Transverse colon (tissue), 4 donors: ENCODE results near the gene LYVE1. TPM values are rescaled to one million over a fixed set of nuclear protein-coding genes. Genes with fewer than 3 reads are reported as not detected.
A peak's percentile ranks its signal among the peaks of the same experiment; 100 is the strongest.

ENCODE experiments used
- DNase-seq: peaks from one replicate; pipeline ENCODE4 v3.0.0-alpha.2; 2019
- H3K27ac ChIP-seq, 4 donors: fragments of 200-600 bp; sonication (generic); 2 replicates each; pipeline ENCODE4 v1.5.1; 2016 to 2018; ENCODE audit warnings: inconsistent platforms in 4 of 4
- H3K27me3 ChIP-seq: fragments of 200-600 bp; sonication (generic); 2 replicates; pipeline ENCODE4 v1.5.1; 2017; ENCODE audit warnings: inconsistent platforms
- H3K36me3 ChIP-seq, 4 donors: fragments of 200-600 bp; sonication (generic); 2 replicates each; pipeline ENCODE4 v1.5.1; 2017 to 2019; ENCODE audit warnings: inconsistent platforms in 4 of 4
- H3K4me1 ChIP-seq, 4 donors: fragments of 200-600 bp; sonication (generic); 2 replicates each; pipeline ENCODE4 v1.5.1; 2017 to 2020; ENCODE audit warnings: inconsistent platforms in 4 of 4
- H3K4me3 ChIP-seq, 4 donors: fragments of 200-600 bp; sonication (generic); 1 replicate in 1 of 4; 2 replicates in 3 of 4; pipeline versions ENCODE4 v1.5.1 to v1.6.1; 2017 to 2019; ENCODE audit warnings: inconsistent platforms in 4 of 4
- H3K9me3 ChIP-seq, 2 donors: fragments of 200-600 bp; sonication (generic); 2 replicates each; pipeline ENCODE4 v1.5.1; 2017 to 2019; ENCODE audit warnings: inconsistent platforms in 2 of 2
- CTCF ChIP-seq, 5 experiments: fragments of 200-600 bp in 3 of 5; fragments of 450-650 bp in 2 of 5; sonication (generic) in 3 of 5; IDR thresholded peaks; 1 replicate in 2 of 5; 2 replicates in 3 of 5; pipeline ENCODE4 v1.5.1; 2016 to 2017; ENCODE audit warnings: antibody characterized with exemption in 5 of 5, inconsistent platforms in 3 of 5, mild to moderate bottlenecking in 2 of 5, moderate library complexity in 1 of 5
- EP300 ChIP-seq: sonication (generic); formaldehyde crosslinking; IDR thresholded peaks from one replicate; pipeline ENCODE4 v1.6.1; 2017; ENCODE audit warnings: antibody characterized with exemption, low read depth
- POLR2A ChIP-seq: fragments of 450-650 bp; IDR thresholded peaks from one replicate; pipeline ENCODE4 v1.6.1; 2016; ENCODE audit warnings: antibody characterized with exemption, mild to moderate bottlenecking, moderate library complexity
- POLR2AphosphoS5 ChIP-seq, 3 donors: sonication (generic); formaldehyde crosslinking; IDR thresholded peaks; one replicate each; pipeline ENCODE4 v1.6.1; 2016; ENCODE audit warnings: antibody characterized with exemption in 3 of 3
- WGBS, 2 donors: methylation state at CpG; one replicate each; pipeline ENCODE4 v1.1.5; 2018; ENCODE audit warnings: low coverage in 1 of 2; 5-methylcytosine and 5-hydroxymethylcytosine counted together
- in situ Hi-C, 4 donors: fragments of 200-750 bp; cut with MboI; loops; one replicate each; pipeline versions ENCODE4 v1.15.0 to v1.15.1; 2017; ENCODE audit warnings: low sequenced_read_pairs in 3 of 4, low pct_ligation_motif_present in 1 of 4, low pct_unique_long_range_greater_than_20kb in 1 of 4
- intact Hi-C: fragments of 100-400 bp; cut with DNase I; formaldehyde crosslinking; loops from one replicate; pipeline ENCODE4 v1.15.1; 2023; ENCODE audit warnings: low total_unique reads
- total RNA-seq, 4 donors: library from RNA; depleted of rRNA; stranded (reverse); fragments of >200 nt; gene quantifications; one replicate each; pipeline ENCODE4 v1.1.0, GENCODE V29; 2016

Gene LYVE1
- total RNA-seq, 4 donors from 2014 or later = 8.2 to 41.6 (median 31.7) TPM

- DNase-seq = no peak
- Histone ChIP-seq H3K27ac (no peak overlapping the region), H3K4me1 (no peaks in the 10 kb centered on the region), H3K36me3 (no peaks in the 10 kb centered on the region), H3K9me3 (no peaks in the 10 kb centered on the region), H3K27me3 (no peaks in the 10 kb centered on the region), H3K4me3 (no peak overlapping the region)
- in situ Hi-C loops (no loop called here), intact Hi-C loops (no loop called here)
- no peak for TF ChIP-seq POLR2AphosphoS5 (IDR thresholded peaks at IDR 0.05)
- no peak for TF ChIP-seq POLR2A
- TF ChIP-seq EP300 = no peak
- no peak for TF ChIP-seq CTCF (IDR thresholded peaks at IDR 0.05)
- WGBS, 2 donors = 93% methylated on average over 2 of the region's 2 CpGs; no CpG with 5 or more reads in 1 of the 2 donors
These were observed 53.8 kb downstream of the LYVE1 start for GRCh38 chr11:10514709-10515108.

GRCh38 chr11:10514202-10514601, 54.3 kb downstream of the LYVE1 start:
- WGBS, 2 donors = 55 to 66% methylated on average over 2 of the region's 2 CpGs
- in situ Hi-C loops = no loop called here
- intact Hi-C loops = no loop called here
- H3K36me3 ChIP-seq = no peaks in the 10 kb centered on the region
- no peaks in the 10 kb centered on the region for H3K9me3 ChIP-seq
- DNase-seq = no peak
- no peak overlapping the region for H3K4me3 ChIP-seq
- no peak overlapping the region for H3K27ac ChIP-seq
- H3K27me3 ChIP-seq = no peaks in the 10 kb centered on the region
- TF ChIP-seq POLR2AphosphoS5 (IDR thresholded peaks at IDR 0.05) = no peak
- TF ChIP-seq EP300 = no peak
- peak in 4 of 5 experiments; percentile 17 to 40 (median 30) for TF ChIP-seq CTCF (IDR thresholded peaks at IDR 0.05)
- TF ChIP-seq POLR2A = no peak
- no peaks in the 10 kb centered on the region for H3K4me1 ChIP-seq

GRCh38 chr11:10511181-10511621, 57.3 kb downstream of the LYVE1 start:
- Histone ChIP-seq H3K27me3 (no peaks in the 10 kb centered on the region), H3K27ac (no peak overlapping the region), H3K4me1 (no peaks in the 10 kb centered on the region), H3K36me3 (no peaks in the 10 kb centered on the region), H3K4me3 (no peak overlapping the region), H3K9me3 (no peaks in the 10 kb centered on the region)
- TF ChIP-seq POLR2AphosphoS5 (IDR thresholded peaks at IDR 0.05) (no peak), POLR2A (no peak), EP300 (no peak), CTCF (IDR thresholded peaks at IDR 0.05) (no peak)
- in situ Hi-C loops (no loop called here), intact Hi-C loops (no loop called here)
- DNase-seq = no peak
- 88 to 100% methylated on average over 3 to 10 of the region's 10 CpGs for WGBS, 2 donors

Other genes with a start within 250 kb of the LYVE1 start
- 10 to 100 TPM in 3 of 4 donors, 1 to 10 TPM in 1; 2.4 to 32.9 (median 11.2) TPM for gene AMPD3, start 113.4 kb downstream of the LYVE1 start, total RNA-seq
- gene RNF141, start 27.5 kb downstream of the LYVE1 start, total RNA-seq = 10 to 100 TPM; 13.1 to 31.4 (median 22.3) TPM
- gene IRAG1, start 125.1 kb upstream of the LYVE1 start, total RNA-seq = 10 to 100 TPM; 19.4 to 48.8 (median 24.9) TPM
- 10 to 100 TPM; 21.3 to 41.2 (median 25.5) TPM for gene CTR9, start 182.6 kb upstream of the LYVE1 start, total RNA-seq
- gene EIF4G2, start 240.3 kb upstream of the LYVE1 start, total RNA-seq = 100 to 1,000 TPM; 357 to 482 (median 444) TPM